NAMALWA (cell line): ENCODE data around the gene CSNK1D.
A peak's percentile ranks its signal among the peaks of the same experiment; 100 is the strongest.

Source experiments
- DNase-seq: peaks from one replicate; pipeline ENCODE4 v3.0.0-alpha.2; 2015; ENCODE audit warnings: low spot score

Gene CSNK1D

GRCh38 chr17:82227629-82228277 is 45.7 kb downstream of the CSNK1D start:
- DNase-seq: no peak

GRCh38 chr17:82226809-82227628 is 46.5 kb downstream of the CSNK1D start:
- no peak for DNase-seq

DNA sequence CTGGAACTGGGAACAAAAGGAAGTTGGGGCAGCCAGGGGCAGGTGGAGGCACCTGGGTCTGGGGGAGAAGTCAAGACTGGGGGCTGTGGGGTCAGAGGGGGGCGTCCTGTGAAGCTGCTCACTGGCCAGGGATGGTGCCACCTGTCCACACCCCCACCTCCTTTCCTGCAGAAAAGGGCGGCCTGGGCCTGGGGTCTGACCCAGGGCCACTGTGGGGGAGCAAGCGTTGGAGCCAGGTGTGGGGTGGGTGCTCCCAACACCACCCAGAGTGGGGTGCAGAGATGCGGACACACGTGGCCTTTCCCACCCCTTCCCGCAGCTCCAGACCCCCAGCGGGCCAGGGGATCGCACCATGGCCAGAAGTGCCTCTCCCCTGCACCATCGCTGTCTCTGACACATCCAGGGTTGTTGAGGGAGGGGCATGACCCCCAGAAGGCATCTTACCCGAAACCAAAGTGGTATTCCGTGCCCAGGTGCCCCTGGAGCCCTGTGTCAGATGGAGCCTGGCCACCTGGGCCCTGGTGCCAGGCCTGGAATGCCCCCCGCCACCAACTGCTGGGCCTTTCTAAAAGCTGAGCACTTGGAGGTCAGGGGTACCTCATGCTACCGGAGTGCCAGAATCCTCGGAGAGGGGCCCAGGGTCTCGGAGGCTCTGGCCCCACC is 47.2 kb downstream of the CSNK1D start:
- DNase-seq: no peak

DNA sequence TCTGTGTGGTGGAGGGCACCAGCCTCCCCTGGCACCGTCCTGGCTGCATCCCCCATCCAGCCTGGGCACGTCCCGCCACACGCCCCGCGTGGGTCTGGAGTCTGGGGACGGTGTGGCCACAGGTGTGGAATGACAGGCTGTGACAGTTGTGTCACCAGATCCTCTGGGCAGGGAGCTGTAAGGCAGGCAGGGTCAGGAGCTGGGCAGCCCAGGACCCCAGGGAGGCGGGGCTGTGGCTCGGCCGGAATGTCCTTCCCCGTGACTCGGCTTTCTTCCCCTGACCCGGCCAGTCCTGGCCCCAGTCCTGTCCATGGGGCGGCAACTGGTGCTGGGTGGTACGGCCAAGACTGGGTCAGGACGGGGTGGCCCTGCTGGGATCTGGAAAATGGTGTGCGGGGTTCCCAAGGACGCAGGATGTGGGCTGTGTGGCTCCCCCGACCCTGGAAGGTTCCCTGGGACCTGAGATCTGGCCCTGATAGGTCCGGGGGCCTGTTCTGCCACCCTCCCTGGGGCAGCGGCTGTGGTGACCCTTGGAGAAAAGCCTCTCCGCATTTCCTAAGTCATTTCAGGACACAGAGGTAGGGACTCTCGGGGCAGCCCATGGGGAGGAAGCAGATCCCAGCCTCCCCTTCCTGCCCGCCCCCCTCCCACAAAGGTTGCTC is 48.0 kb downstream of the CSNK1D start:
- DNase-seq: no peak

DNA sequence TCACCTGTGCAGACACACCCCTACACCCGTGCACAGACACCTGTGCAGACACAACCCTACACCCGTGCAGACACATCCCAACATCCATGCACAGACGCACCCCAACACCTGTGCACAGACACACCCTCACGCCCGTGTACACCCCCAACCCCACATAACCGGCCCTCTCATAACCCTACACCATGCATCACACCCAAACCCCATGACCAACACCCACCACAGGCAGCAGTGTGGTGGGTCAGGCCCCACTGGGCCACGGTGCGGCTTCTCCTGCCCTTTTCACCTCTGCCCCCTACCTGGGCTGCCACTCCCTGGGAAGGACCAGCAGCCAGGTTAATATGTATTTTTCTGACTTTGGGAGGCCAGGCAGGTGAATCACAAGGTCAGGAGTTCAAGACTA is 48.8 kb downstream of the CSNK1D start:
- DNase-seq: no peak

DNA sequence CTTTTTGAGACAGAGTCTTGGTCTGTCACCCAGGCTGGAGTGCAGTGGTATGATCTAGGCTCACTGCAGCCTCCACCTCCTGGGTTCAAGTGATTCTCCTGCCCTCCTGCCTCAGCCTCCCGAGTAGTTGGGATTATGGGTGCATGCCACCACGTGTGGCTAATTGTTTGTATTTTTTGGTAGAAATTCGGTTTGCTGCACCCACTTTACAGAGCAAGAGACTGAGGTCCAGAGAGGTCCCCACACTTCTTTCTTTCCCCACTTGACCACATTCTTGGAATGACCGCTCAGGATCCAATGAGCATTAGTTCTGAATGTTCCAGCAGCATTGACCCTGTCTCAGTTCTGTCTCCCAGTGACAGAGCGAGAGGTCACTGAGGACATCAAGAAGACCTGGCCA is 50.0 kb downstream of the CSNK1D start:
- no peak for DNase-seq

DNA sequence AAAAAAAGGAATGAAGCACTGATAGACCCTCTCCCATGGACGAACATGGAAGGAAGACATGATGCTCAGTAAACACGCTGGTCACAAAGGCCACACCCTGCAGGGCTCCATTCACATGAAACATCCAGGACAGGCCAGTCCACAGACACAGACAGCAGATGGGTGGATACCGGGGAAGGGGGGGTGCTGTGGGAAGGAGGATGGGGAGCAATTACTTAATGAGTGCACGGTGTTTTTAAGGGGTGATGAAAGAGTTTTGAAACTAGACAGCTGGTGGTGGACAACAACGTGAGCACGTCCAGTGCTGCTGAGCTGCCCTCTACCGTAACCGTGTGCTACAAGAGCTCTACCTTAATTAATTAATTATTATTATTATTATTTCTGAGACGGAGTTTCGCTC is 50.7 kb downstream of the CSNK1D start:
- DNase-seq: no peak

GRCh38 chr17:82221341-82221902 is 52.1 kb downstream of the CSNK1D start:
- no peak for DNase-seq

DNA sequence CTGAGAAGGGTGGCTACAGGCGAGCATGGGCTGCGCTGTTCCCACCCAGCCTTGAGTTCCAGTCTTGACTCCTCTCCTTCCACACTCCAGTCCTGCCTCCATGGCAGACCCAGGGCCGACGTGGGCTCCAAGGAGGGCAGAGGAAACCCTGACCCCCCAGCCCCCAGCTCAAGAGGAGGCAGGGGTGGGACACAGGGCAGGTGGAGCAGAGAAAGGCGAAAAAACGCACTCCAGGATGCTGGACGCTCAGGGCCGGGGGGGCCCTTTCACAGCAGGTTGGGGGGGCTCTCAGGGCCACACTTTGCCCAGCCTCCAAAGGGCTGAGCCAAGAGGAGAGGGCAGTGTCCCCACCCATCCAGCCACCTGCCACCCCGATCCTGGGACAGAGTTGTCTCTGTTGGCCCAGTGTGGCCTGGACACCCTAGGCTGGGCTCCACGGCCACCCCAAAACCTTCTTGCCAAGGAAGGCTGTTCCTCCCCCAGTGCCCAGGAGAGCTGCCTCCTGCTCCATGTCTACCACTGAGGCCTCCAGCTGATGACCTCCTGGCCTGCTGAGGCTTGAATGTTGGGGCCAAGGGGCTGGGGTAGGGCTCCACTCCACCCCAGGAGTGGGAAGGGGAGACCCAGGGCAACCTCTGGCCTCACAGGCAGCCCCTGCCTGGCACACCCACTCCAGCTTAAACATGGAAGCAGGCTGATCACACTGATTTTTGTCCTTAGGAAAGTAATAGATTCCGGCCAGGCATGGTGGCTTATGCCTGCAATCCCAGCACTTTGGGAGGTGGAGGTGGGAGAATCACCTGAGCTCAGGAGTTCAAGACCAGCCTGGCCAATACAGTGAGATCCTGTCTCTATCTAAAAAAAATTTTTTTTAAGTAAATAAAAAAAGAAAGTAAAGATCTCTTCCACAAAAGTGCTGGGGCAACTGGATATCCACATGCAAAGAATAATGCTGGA is 53.5 kb downstream of the CSNK1D start:
- DNase-seq: no peak

- no peak for DNase-seq
Observed at GRCh38 chr17:82219083-82219482, 54.4 kb downstream of the CSNK1D start.

GRCh38 chr17:82218349-82219075 is 55.0 kb downstream of the CSNK1D start:
- DNase-seq: no peak

GRCh38 chr17:82217530-82218204 is 55.8 kb downstream of the CSNK1D start:
- DNase-seq: no peak

GRCh38 chr17:82217120-82217529 is 56.4 kb downstream of the CSNK1D start:
- DNase-seq: no peak

GRCh38 chr17:82216301-82217119 is 57.0 kb downstream of the CSNK1D start:
- DNase-seq: peak; percentile 74

DNA sequence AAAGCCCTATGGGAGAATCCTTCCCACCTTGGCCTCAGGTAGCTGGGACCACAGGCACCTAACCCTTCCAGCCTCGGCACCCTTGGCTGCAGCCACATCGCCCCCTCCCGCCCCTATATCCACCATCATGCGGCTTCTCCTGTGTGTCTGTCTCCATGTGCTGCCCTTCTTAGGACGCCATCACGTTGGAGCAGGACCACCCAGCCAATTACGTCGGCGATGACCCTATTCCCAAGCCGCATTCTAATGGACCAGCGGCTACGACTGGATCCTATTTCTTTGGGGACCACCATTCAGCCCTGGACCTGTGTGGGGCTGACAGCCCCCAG is 57.6 kb downstream of the CSNK1D start:
- no peak for DNase-seq

DNA sequence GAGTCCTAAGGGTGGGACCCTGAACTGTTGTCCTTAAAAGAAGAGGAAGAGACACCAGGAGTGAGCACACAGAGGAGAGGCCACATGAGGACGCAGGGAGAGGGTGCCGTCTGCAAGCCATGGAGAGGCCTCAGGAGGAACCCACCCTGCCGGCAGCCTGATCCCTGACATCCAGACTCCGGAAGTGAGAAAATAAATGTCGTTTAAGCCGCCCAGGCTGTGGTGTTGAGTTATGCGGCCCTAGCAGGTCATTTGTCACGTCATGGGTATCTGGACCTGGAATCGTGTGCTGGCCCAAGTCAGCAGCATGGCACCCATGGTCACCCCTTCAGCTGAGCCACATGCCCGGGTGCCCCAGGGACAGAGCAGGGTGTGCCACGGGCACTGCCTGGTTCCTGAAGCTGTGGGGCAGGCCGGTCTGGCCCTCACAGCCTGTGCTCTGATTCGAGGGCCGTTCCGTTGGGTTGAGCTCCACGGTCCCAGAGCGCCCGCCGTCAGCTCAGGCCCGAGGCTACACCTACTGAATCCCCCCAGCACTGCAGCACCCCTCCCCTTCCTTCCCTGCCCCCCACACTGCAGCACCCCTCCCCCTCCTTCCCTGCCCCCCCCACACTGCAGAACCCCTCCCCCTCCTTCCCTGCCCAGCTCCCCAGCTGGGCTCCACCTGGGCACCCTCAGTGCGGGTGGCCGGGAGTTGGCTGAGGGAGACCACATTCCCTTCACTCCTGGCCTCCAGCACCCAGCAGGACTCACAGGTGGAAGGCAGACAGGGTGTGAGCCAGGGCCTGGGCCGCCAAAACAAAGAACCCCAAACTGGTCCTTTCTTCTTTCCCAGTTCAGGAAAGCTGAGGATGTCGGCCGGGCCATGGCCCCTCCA is 58.2 kb downstream of the CSNK1D start:
- no peak for DNase-seq

DNA sequence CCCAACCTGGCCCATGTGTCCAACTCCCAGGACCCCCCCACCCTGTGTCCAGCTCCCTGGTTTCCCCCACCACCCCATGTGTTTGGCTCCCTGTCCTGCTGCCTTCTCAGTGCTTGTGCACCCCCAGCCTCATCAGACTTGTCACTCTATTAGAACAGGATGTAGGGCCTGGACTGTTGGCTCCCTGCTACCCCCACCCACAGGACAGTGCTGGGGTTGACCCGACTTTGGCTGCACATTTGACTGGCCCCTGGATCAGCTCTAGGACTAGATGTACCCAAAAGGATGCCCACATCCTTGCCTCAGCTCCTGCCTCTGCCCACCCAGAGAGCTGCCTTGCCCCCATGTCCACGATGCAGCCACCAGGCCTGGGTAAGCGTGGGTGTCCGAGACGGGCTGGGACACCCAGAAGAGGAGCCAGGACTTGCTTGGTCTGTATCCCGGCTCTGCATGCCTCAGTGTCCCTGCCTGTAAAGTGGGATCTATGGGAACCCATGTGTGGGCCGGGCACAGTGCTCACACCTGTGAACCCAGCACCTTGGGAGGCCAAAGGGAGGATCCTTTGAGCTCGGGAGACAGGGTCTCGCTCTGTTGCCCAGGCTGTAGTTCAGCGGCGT is 59.4 kb downstream of the CSNK1D start:
- no peak for DNase-seq
